Middle frontal gyrus (tissue), 1 donor: ENCODE data around the gene TGFBR3L.
"Not testable (repeated sequence)": the region's sequence is repeated elsewhere in the genome, so short reads cannot be mapped to it uniquely, and the experiment has no call there.

Experiments
- DNase-seq: peaks from one replicate; pipeline ENCODE4 v3.0.0-alpha.2; 2015; ENCODE audit warnings: low spot score; ENCODE audit errors: extremely low spot score

Gene TGFBR3L

GRCh38 chr19:7926727-7927604, 12.3 kb downstream of the TGFBR3L start:
- DNase-seq = no peak

DNA sequence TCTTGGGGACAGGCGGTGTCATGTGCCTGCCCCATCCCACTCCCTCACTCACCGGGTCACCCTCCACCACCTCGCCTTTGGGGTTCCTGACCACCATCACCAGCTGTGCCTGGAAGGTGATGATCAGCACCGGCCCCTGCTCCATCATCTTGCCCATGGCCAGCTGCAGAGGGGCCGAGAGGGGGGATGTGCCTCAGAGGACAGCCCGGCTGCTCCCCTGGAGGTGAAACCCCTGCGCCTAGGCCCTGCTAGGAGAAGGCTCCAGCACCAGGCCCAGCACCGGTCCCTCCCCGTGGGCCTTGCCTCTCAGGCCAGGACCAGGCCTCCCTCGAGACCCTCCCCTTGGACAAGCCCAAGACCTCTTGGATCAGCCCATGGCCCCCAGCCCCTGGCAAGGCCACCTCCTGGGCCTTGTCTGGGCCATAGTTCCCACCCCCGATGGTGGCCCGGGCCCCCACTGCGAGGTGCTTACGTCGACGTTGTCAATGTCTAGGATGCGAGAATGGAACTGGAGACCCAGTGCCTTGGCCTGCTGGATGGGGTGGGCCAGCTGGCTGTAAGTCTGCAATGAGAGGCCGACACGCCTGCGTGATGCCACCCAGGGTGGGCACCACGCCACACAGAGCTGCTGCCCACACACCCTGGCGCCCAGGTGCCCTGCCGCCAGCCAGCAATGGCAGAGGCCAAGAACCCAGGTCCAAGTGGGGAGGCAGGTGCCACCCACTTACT, 13.1 kb downstream of the TGFBR3L start:
- DNase-seq = no peak

DNA sequence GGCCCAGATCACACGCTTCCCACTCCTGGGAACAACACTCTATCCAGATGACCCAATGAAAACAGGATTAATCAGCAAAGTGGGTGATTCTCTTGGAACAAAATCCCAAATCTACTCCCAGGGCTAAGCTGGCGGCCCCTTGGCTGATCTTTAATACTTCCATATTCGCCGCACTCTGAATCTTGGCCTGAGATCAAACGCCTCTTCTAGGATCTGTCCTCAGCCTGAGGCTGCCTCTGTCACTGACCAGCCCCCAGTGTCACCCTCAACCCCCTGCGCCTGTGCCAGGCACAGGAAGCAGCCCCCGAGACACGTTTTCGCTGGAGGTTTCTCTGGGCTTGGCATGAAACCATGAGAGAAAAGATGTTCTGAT, 13.7 kb downstream of the TGFBR3L start:
- DNase-seq = no peak

DNA sequence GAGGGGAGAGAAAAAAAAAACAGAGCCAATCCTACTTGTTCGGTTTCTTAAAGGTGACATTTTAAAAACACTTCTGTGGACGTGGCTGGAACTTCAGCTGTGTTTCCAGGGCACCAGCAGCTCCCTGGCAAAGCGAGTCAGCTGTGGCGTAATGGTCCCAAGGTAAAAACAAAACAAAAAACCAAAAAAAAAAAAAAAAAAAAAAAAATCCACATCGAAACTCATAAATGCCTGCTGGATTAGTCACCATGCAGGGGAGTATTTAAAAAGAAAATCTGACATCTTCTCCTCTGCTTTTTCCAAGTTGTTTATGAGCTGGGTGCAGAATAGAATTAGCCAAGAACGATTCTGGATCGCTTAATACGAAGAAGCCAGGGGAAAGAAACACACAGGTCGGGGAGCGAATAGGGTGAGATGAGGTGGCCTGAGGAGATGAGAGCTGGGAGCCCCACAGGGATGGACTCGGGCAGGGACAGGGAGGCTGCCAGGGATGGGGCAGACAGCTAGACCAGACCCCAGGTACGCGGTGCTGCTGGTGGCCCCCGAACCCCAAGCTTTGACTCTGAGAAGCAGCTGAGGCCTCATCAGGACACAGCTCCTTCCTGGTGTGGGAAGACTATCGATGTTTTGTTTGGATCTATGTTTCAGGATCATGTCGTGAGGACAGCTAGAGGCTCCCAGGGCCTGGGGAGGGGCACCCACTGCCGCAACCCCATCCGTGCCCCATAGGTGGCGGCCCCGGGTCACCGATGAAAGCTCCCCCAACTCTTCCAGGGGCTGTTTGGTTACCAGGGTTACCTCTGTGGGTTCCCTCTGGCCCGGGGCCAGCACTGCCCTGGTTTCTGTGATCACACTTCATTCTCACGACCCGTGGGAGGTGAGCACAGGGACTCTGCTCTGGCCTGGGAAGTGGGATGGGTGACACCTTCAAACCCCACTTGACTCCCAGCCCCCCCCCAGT, 14.4 kb downstream of the TGFBR3L start:
- no peak for DNase-seq

DNA sequence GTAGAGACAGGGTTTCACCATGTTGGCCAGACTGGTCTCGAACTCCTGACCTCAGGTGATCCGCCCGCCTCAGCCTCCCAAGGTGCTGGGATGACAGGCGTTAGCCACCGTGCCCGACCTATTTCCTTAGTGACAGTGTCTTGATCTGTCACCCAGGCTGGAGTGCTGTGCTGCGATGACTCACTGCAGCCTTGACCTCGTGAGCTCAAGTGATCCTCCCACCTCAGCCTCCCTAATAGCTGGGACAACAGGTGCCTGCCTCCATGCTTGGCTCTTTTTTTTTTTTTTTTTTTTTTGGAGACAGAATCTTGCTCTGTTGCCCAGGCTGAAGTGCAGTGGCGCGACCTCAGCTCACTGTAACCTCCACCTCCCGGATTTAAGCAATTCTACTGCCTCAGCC, 15.4 kb downstream of the TGFBR3L start:
- DNase-seq = not testable (repeated sequence)

- DNase-seq = no peak
Measured at GRCh38 chr19:7930765-7931164, 16.1 kb downstream of the TGFBR3L start.

DNA sequence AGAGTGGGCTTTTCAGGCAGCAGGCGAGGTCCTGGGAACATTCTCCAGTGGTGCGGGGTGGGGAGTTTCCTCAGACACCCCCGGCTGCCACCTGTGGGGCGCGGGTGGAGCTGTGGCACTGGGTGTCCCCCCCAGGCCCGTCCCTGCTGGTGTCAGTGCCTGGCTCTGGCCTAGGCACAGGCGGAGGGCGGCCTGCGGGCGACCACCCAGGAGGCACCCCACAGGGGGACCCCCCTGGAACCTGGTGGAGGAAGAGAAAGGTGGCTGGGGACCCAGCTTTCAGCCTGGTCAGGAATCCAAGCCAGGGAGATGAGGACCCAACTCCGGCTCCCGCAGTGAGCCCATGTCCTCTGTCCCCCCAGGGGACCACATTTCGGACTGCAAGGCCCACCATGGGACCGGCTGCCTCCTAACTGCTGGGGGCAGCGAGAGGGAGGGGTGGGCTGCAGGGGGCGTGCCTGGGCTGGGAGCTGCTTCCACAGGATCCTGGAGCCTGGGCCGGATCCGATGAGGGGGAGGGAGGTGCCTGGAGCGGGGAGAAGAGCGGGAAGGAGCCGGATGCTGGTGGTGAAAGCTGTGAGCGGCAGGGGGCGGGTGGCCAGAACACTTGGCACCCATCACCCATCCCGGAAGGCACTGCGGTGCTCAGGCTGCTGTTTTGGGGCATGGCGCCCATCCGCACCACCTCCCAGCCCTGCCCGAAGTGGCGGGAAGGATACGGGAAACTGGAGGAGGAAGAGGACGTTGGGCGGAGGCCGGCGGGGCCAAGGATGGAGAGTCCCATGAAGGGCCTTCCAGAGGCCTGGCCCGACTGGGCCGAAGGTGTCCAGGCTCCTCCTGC, 16.8 kb downstream of the TGFBR3L start:
- no peak for DNase-seq

DNA sequence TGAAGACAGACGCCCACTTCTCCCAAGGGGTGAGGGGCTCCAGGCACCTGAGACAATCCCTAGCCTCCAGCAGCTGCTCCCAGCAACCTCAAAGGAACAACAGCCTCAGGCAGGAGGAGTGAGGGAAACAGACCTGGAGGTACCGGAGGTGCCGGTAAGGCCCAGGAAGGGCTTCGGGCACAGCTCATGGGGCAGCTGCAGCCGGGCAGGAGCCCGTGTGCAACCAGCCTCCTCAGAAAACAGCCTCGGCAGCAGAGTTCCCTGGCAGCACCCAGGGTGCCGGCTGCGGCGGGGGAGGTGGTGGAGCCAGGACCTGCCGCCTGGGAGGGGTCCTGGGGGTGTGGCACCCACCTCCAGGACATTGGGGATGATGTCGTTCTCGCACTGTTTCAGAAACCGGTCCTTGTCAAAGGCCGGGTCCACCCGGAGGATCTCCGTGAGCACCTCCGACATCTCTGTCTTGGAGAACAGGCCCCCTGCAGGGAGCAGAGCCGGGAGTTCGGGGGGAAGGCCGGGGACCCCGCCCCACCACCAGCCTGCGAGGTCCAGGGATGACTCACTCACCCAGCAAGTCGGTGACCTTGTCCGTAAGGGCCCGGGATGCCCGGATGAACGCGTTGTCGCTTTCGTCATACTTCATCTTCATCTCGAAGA, 17.8 kb downstream of the TGFBR3L start:
- no peak for DNase-seq

DNA sequence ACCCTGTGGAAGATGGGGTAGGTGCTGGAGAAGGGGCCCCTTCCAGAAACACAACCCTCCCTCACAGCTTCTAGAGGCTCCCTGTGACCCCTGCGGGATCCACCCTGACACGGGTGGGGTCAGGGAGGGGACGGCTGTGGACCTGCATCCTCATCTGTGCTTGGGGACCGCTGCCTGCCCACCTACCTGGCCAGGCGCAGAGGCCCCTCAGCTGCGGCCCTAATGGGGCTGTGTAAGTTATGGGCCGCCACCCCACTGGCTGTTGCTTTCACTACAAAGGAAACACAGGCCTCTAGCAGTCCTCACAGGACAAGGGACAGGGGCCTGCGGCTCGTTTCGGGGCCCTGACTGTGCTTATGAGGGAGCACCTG, 18.3 kb downstream of the TGFBR3L start:
- no peak for DNase-seq

GRCh38 chr19:7933411-7933810, 18.8 kb downstream of the TGFBR3L start:
- no peak for DNase-seq

- DNase-seq = no peak
Measured at GRCh38 chr19:7933828-7934725, 19.4 kb downstream of the TGFBR3L start.

- no peak for DNase-seq
Measured at GRCh38 chr19:7934766-7935165, 20.1 kb downstream of the TGFBR3L start.

DNA sequence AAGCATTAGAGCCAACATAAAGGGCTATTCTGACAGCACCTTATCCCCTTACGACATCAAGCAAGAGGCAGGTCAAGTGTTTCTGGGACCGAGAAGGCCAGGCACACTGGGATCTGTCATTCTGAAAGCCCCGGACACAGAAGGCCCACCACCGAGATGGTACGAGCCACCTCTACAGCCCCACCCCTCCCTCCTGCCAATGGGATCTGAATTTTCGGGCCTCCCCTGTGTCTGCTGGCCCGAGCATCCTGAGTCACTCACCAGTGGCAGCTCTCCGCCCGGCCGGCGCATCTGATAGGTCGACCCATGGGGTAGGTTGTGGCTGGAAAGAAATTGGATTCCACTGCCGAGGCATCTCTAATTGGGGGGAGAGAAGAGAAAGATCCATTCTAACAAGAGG, 26.2 kb downstream of the TGFBR3L start:
- DNase-seq = no peak

DNA sequence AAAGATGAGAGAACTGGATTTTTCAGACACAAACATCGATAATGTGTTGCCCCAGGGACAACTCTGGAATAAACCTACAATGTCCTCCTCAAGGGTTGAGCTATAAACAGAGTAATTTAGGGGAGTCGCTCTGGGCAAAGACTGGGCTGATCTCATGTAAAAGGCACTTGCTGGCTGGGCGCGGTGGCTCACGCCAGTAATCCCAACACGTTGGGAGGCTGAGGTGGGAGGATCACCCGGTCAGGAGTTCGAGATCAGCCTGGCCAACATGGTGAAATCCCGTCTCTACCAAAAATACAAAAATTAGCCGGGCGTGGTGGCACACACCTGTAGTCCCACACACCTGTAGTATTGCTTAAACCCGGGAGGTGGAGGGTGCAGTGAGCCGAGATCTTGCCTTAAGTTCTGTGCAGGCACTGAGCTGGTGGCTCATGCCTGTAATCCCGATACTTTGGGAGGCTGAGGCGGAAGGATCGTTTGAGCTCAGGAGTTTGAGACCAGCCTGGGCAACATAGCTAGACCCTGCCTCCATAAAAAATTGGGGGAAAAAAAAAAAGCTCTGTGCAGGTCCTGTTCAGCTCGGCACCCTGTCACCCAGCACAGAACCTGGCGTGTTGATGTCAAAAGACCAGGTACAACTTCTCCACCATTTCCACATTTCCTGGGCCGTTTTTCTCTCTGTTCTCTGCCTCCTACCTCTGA, 27.4 kb downstream of the TGFBR3L start:
- no peak for DNase-seq

GRCh38 chr19:7942981-7943443, 28.4 kb downstream of the TGFBR3L start:
- no peak for DNase-seq

DNA sequence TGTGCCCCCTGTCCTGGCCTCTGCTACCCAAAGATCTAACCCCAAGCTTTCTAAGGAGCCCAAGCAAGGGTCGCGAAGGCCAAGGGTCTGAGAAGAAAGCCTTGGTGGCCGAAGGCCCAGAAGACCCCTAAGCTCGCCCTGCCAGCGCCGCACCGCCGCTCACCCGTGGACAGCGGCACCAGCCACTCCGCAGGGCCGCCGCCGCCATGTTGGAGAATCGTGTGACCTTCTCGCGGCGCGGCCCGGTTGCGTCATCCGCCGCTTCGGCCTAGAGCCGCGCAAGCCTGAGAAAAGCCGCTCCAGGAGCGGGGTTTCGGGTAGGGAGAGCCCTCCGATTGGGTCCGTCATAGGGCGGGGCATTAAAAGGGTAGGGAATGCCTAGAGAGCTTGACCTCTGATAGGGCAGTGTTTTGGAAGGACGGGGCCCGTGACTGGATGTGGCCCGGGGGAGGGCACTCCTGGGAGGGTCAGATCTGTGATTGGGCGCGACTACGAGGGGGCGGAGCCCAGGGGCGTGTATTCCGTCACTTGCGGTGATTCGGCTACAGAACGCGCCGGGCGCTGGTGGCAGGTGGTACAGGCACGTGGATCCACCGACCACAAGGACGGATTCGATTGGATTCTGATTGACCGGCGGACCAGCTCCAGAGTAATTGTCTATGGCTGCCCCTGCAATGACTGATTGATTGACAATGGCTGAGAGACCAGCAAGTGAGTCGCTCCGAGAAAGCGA, 29.0 kb downstream of the TGFBR3L start, which contains the start of gene TIMM44:
Gene TIMM44, minus strand, starts transcription at position 223 of the 733 bp plus-strand sequence. Its CDS starts 15 bp downstream, at position 208.
- DNase-seq = peak; percentile 97

- DNase-seq = peak; percentile 88
Measured at GRCh38 chr19:7944177-7944761, 29.6 kb downstream of the TGFBR3L start.
